ENCODE data around the gene FAM13B.

FAM13B gene

GRCh38 chr5:137890845-137891244 is 142.0 kb downstream of the FAM13B start:
- no peak for DNase-seq

- peak; percentile 83 for DNase-seq
Observed at GRCh38 chr5:137888863-137889759, 143.8 kb downstream of the FAM13B start, which contains the start of gene PKD2L2. TSS of gene PKD2L2 (plus strand) at chr5:137889457. CDS start at chr5:137889492, 35 bp downstream.

DNA sequence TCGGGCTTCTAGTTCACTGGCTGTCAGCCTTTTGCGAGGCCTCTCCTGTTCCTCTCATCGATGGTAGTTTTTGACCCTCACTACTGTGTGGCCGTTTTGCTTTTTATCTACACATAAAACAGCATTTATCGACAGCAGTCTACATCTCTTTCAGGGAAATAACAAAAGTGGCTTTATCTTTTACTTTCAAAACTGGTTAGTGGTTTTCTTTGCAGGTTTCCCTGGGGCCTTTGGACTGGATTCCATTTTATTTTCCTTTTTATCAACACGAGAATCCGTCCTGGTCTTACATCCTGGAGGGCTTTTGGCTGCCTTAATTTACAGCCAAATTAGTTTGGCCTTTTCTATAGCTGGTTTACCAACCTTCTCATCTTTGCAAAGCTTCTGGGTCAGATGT is 144.4 kb downstream of the FAM13B start:
- DNase-seq = no peak
